H1 (cell line): ENCODE results near the gene UBE2F. TPM values are rescaled to one million over a fixed set of nuclear protein-coding genes. Genes with fewer than 3 reads are reported as not detected.
A peak's percentile ranks its signal among the peaks of the same experiment; 100 is the strongest.

Source experiments
- EGR1 ChIP-seq: IDR thresholded peaks from 2 replicates; pipeline ENCODE4 v1.6.1; 2011; ENCODE audit warnings: low read depth, low read length, borderline replicate concordance
- GABPA ChIP-seq: IDR thresholded peaks from 2 replicates; pipeline ENCODE4 v1.6.1; 2011; ENCODE audit warnings: mild to moderate bottlenecking, low read length, moderate library complexity, borderline replicate concordance; ENCODE audit not compliant: insufficient read depth
- MAFK ChIP-seq: IDR thresholded peaks from 2 replicates; pipeline ENCODE4 v1.6.1; 2012; ENCODE audit warnings: low read depth, mild to moderate bottlenecking, improper control_type of control experiment, low read length
- MAX ChIP-seq: IDR thresholded peaks from 2 replicates; pipeline ENCODE4 v1.6.1; 2012; ENCODE audit warnings: inconsistent platforms
- RFX5 ChIP-seq: IDR thresholded peaks from 2 replicates; pipeline ENCODE4 v1.6.1; 2011; ENCODE audit warnings: low read depth, low read length, improper control_type of control experiment, borderline replicate concordance
- SIX5 ChIP-seq: IDR thresholded peaks from 2 replicates; pipeline ENCODE4 v1.6.1; 2011; ENCODE audit warnings: mild to moderate bottlenecking, low read depth, low read length
- SP1 ChIP-seq: IDR thresholded peaks from 2 replicates; pipeline ENCODE4 v1.6.1; 2011; ENCODE audit warnings: low read depth, low read length
- SP4 ChIP-seq: IDR thresholded peaks from 2 replicates; pipeline ENCODE4 v1.6.1; 2012; ENCODE audit warnings: low read length, inconsistent platforms
- ZNF274 ChIP-seq: IDR thresholded peaks from 2 replicates; pipeline ENCODE4 v1.7.0; 2012; ENCODE audit warnings: low read length, borderline replicate concordance; ENCODE audit errors: extremely low read depth
- polyA plus RNA-seq, 7 experiments: library from polyadenylated mRNA; depleted of rRNA in 3 of 7; stranded (reverse) in 5 of 7; unstranded in 2 of 7; fragments of >200 nt in 5 of 7; fragments of 200-250 nt in 2 of 7; gene quantifications; 1 replicate in 5 of 7; 2 replicates in 1 of 7; 4 replicates in 1 of 7; pipeline versions ENCODE4 v1.2.1 to v1.2.3, GENCODE V29; 2011 to 2013; ENCODE audit warnings: missing spikeins in 2 of 7, mixed read lengths in 2 of 7
- total RNA-seq: library from RNA; stranded (reverse); fragmentation: NEBNext Ultra II Directional; extraction: Animal tissue kit (Norgen Biotek cat#: 25700); gene quantifications from 2 replicates; pipeline ENCODE4 v1.2.1, GENCODE V29; 2021
- TF ChIP-seq, protein P1 (sequence below): IDR thresholded peaks from 2 replicates; pipeline ENCODE4 v1.6.1; 2011; ENCODE audit warnings: low read length, improper control_type of control experiment

The UBE2F gene
- total and polyA plus RNA-seq, 2 of the 8 experiments (the other 6 are each of a cell fraction or from before 2014, with no cell fraction given), result 43.3 to 59.8 TPM

GRCh38 chr2:238027591-238028415 is 61.0 kb downstream of the UBE2F start (continued):
- TF ChIP-seq RFX5 (no peak), ZNF274 (no peak), GABPA (no peak), SP4 (no peak), EGR1 (no peak), MAFK (no peak), SIX5 (no peak), SP1 (no peak), MAX (peak; percentile 47; the same call in 1 of the 2 replicates)
- TF ChIP-seq, protein P1, sequence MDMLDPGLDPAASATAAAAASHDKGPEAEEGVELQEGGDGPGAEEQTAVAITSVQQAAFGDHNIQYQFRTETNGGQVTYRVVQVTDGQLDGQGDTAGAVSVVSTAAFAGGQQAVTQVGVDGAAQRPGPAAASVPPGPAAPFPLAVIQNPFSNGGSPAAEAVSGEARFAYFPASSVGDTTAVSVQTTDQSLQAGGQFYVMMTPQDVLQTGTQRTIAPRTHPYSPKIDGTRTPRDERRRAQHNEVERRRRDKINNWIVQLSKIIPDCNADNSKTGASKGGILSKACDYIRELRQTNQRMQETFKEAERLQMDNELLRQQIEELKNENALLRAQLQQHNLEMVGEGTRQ, result no peak
